ENCODE results near the gene CHST15.

- TF ChIP-seq CTCF (IDR thresholded peaks at IDR 0.05) (no peak), POLR2A (IDR thresholded peaks at IDR 0.05) (no peak)
Observed at GRCh38 chr10:124070666-124071065, 22.7 kb downstream of the CHST15 start.
